HepG2 (cell line): ENCODE data around the gene SIRT5. TPM values are rescaled to one million over a fixed set of nuclear protein-coding genes. Genes with fewer than 3 reads are reported as not detected.
A peak's percentile ranks its signal among the peaks of the same experiment; 100 is the strongest.

ENCODE experiments used
- ATAC-seq: fragments of 200-7000 bp; cut with Tn5 transposase; 3 replicates; pipeline ENCODE4 v1.9.1; 2020; ENCODE audit warnings: mild to moderate bottlenecking, moderate library complexity
- BruUV-seq: library from RNA; stranded (reverse); fragments of 400-500 nt; replicated peaks from 2 replicates; lab custom pipeline; 2021; lab: Mats Ljungman, UMichigan
- CTCF ChIA-PET: fragments of 300-600 bp; formaldehyde crosslinking; extraction: SDS; loops from one replicate; lab custom pipeline; 2021; ENCODE audit warnings: low total read pairs, inconsistent platforms, low intra/inter-chr PET ratio; lab: Yijun Ruan, JAX
- POLR2A ChIA-PET: fragments of 350-600 bp; sonication (Branson Sonifier 250); formaldehyde crosslinking; loops from one replicate; lab custom pipeline; 2020; ENCODE audit warnings: antibody characterized with exemption, inconsistent platforms; lab: Yijun Ruan, JAX
- DNase-seq: peaks from one replicate; pipeline ENCODE4 v3.0.0-alpha.2; 2015; ENCODE audit warnings: low spot score
- FAIRE-seq: peaks from 3 replicates; lab custom pipeline; 2011; peaks lifted over from hg19 to GRCh38; lab: Jason Lieb, UNC
- H2AFZ ChIP-seq: one replicate; pipeline ENCODE4 v1.6.1; 2011; ENCODE audit warnings: low read length, inconsistent platforms
- H3K27ac ChIP-seq: fragments of 300-600 bp; 3 replicates; pipeline ENCODE4 v1.8.0; 2011; ENCODE audit warnings: mixed run types, mild to moderate bottlenecking, mixed read lengths, low read length, inconsistent platforms; ENCODE audit not compliant: insufficient read depth; ENCODE audit errors: extremely low read length
- H3K27me3 ChIP-seq, 2 experiments: fragments of 200-600 bp in 1 of 2; 2 replicates in 1 of 2; 3 replicates in 1 of 2; pipeline versions ENCODE4 v1.6.0 to v1.8.0; 2011; ENCODE audit warnings: low read length in 2 of 2, mild to moderate bottlenecking in 2 of 2, moderate library complexity in 2 of 2, inconsistent platforms in 1 of 2; ENCODE audit not compliant: insufficient read depth in 2 of 2, control insufficient read depth in 1 of 2
- H3K36me3 ChIP-seq, 2 experiments: fragments of 200-600 bp in 1 of 2; replicated peaks in 1 of 2; 2 replicates in 1 of 2; 3 replicates in 1 of 2; pipeline versions ENCODE4 v1.5.1 to v1.8.0; 2011; ENCODE audit warnings: low read length in 2 of 2, inconsistent platforms in 1 of 2; ENCODE audit not compliant: insufficient read depth in 2 of 2, control insufficient read depth in 1 of 2
- H3K4me1 ChIP-seq: 2 replicates; pipeline ENCODE4 v1.5.1; 2012; ENCODE audit warnings: low read length, inconsistent platforms; ENCODE audit not compliant: insufficient read depth
- H3K4me2 ChIP-seq: 2 replicates; pipeline ENCODE4 v1.6.0; 2011; ENCODE audit warnings: low read depth, low read length, inconsistent platforms
- H3K4me3 ChIP-seq, 3 experiments: fragments of 200-600 bp in 1 of 3; sonication (generic), shearing (Covaris generic) in 1 of 3; replicated peaks in 1 of 3; 2 replicates each; pipeline ENCODE4 v1.5.1; 2011 to 2016; ENCODE audit warnings: low read length in 3 of 3, inconsistent platforms in 2 of 3, low read depth in 2 of 3, mild to moderate bottlenecking in 2 of 3, control low read depth in 1 of 3, mixed read lengths in 1 of 3; ENCODE audit not compliant: insufficient read depth in 1 of 3
- H3K79me2 ChIP-seq: one replicate; pipeline ENCODE4 v1.6.1; 2011; ENCODE audit warnings: low read length, inconsistent platforms; ENCODE audit not compliant: insufficient read depth
- H3K9ac ChIP-seq: 2 replicates; pipeline ENCODE4 v1.6.0; 2011; ENCODE audit warnings: mild to moderate bottlenecking, low read depth, low read length, inconsistent platforms; ENCODE audit not compliant: insufficient read depth
- H3K9me3 ChIP-seq: 2 replicates; pipeline ENCODE4 v1.5.1; 2012; ENCODE audit warnings: mild to moderate bottlenecking, low read length
- H4K20me1 ChIP-seq: 2 replicates; pipeline ENCODE4 v1.6.0; 2011; ENCODE audit warnings: inconsistent platforms, mild to moderate bottlenecking, low read length, moderate library complexity; ENCODE audit not compliant: insufficient read depth
- GABPA ChIP-seq, 2 experiments: IDR thresholded peaks; 2 replicates each; pipeline ENCODE4 v1.6.1; 2011 to 2016; ENCODE audit warnings: low read depth in 2 of 2, low read length in 1 of 2, missing biosample characterization in 1 of 2, missing genetic modification characterization in 1 of 2
- HOMEZ ChIP-seq: IDR thresholded peaks from 2 replicates; pipeline ENCODE4 v1.6.1; 2016; ENCODE audit warnings: low read depth
- JDP2 ChIP-seq: sonication (generic); formaldehyde crosslinking; IDR thresholded peaks from 2 replicates; pipeline ENCODE4 v1.8.1; 2022; ENCODE audit warnings: missing genetic modification reagents, borderline replicate concordance
- KAT8 ChIP-seq: IDR thresholded peaks from 2 replicates; pipeline ENCODE4 v1.6.1; 2016; ENCODE audit warnings: missing genetic modification reagents, missing compliant biosample characterization
- RFX5 ChIP-seq: IDR thresholded peaks from 2 replicates; pipeline ENCODE4 v1.6.1; 2011; ENCODE audit warnings: low read depth, low read length, improper control_type of control experiment
- SMAD9 ChIP-seq: sonication (generic); formaldehyde crosslinking; IDR thresholded peaks from 2 replicates; pipeline ENCODE4 v1.5.1; 2020; ENCODE audit warnings: mild to moderate bottlenecking, missing genetic modification reagents
- ZNF317 ChIP-seq: sonication (generic); formaldehyde crosslinking; IDR thresholded peaks from 2 replicates; pipeline ENCODE4 v1.5.0; 2020; ENCODE audit warnings: mild to moderate bottlenecking, missing genetic modification reagents
- ZNF512B ChIP-seq: sonication (generic); formaldehyde crosslinking; IDR thresholded peaks from 2 replicates; pipeline ENCODE4 v1.5.1; 2020; ENCODE audit warnings: missing genetic modification reagents, mild to moderate bottlenecking, borderline replicate concordance
- WGBS: methylation state at CpG from one replicate; pipeline ENCODE4 v1.1.6; 2017; ENCODE audit warnings: low lambda C conversion rate; 5-methylcytosine and 5-hydroxymethylcytosine counted together
- in situ Hi-C: cut with HindIII; loops from 2 replicates; pipeline ENCODE4 v1.10.0; 2017; ENCODE audit warnings: low pct_unique_long_range_greater_than_20kb; ENCODE audit not compliant: extremely low pct_ligation_motif_present
- intact Hi-C: fragments of 100-400 bp; cut with micrococcal nuclease; formaldehyde crosslinking; loops from one replicate; pipeline ENCODE4 v1.10.0; 2022; ENCODE audit not compliant: unreplicated experiment
- polyA plus RNA-seq, 8 experiments: library from polyadenylated mRNA; depleted of rRNA in 3 of 8; stranded (reverse) in 7 of 8; unstranded in 1 of 8; fragments of >200 nt; fragmentation: Illumina TruSeq in 4 of 8; extraction: Trizol in 4 of 8; gene quantifications; 2 replicates each; pipeline versions ENCODE4 v1.2.1 to v1.2.3, GENCODE V29; 2011 to 2016; ENCODE audit warnings: low read depth in 4 of 8, missing spikeins in 1 of 8, mixed read lengths in 1 of 8; ENCODE audit not compliant: insufficient read depth in 1 of 8
- total RNA-seq, 5 experiments: library from RNA; depleted of rRNA; stranded (reverse); fragments of >200 nt; fragmentation: Illumina TruSeq; extraction: Trizol; gene quantifications; 2 replicates each; pipeline ENCODE4 v1.2.3, GENCODE V29; 2016; ENCODE audit warnings: low read depth in 1 of 5

The SIRT5 gene
- total and polyA plus RNA-seq, 2 of the 13 experiments (the other 11 are each of a cell fraction or from before 2014, with no cell fraction given), result 14.1 to 16.6 TPM

GRCh38 chr6:13660893-13661292 lies 86.5 kb downstream of the SIRT5 start (continued):
- TF ChIP-seq ZNF512B (peak; percentile 38; the same call in 1 of the 2 replicates), KAT8 (CRISPR knock-in tag) (0 out of 2 replicates have a peak, but pooled peaks have one; percentile 33), SMAD9 (no peak), HOMEZ (CRISPR knock-in tag) (peak; percentile 77; the same call in 1 of the 2 replicates), GABPA (IDR thresholded peaks at IDR 0.05; ENCODE audit: low read depth, low read length) (no peak), GABPA (CRISPR knock-in tag; IDR thresholded peaks at IDR 0.05; ENCODE audit: low read depth) (0 out of 2 replicates have a peak, but pooled peaks have one; percentile 13)

- CTCF ChIA-PET, result no interaction called here
- in situ Hi-C loops, result no loop called here
Measured at GRCh38 chr6:13661647-13662046, 87.2 kb downstream of the SIRT5 start.

More at GRCh38 chr6:13661647-13662046, 87.2 kb downstream of the SIRT5 start:
- Histone ChIP-seq H3K4me1 (peaks cover 68% of the 10 kb centered on the region), H2AFZ (no peak overlapping the region), H4K20me1 (peaks cover 39% of the 10 kb centered on the region), H3K36me3 (peaks cover 0 to 5% of the 10 kb centered on the region in 2 experiments; a peak in 3 of 5 replicates), H3K9me3 (no peaks in the 10 kb centered on the region), H3K4me2 (0 out of 2 replicates have a peak overlapping the region, but pooled peaks have one; percentile 60), H3K27me3 (no peaks in the 10 kb centered on the region), H3K9ac (no peak overlapping the region), H3K4me3 (no peak overlapping the region), H3K27ac (no peak overlapping the region), H3K79me2 (peaks cover 92% of the 10 kb centered on the region)
- BruUV-seq, result no TSS peak
- intact Hi-C loops, result loop anchor here (5.0 kb wide), 1 partner anchor 44 kb away; the partner anchor contains the start of gene NOL7
- FAIRE-seq (no peak), DNase-seq (no peak), ATAC-seq (no peak)
- 47% methylated on average over 2 of the region's 2 CpGs for WGBS
- POLR2A ChIA-PET, result interaction anchor here (0.9 to 1.6 kb wide), 2 partner anchors 10 to 44 kb away, joined by 3 to 5 read pairs; no protein-coding TSS in a partner anchor
- peak; percentile 94 for TF ChIP-seq RFX5
- TF ChIP-seq JDP2, result no peak
- peak; percentile 96 for TF ChIP-seq ZNF317 (CRISPR knock-in tag)
